Stimulated activated effector memory CD8-positive, alpha-beta T cell treated with anti-CD3 and anti-CD28 coated beads, Interleukin-12 subunit alpha, Interleukin-12 subunit beta, amount 100 ng/mL, for 72 hours (primary cell): Measurements from ENCODE around the gene TPPP.

Experiments used
- ATAC-seq: fragments of 150-1000 bp; cut with Tn5 transposase; 2 replicates; pipeline ENCODE4 v1.10.0; 2021
- DNase-seq, 2 donors: peaks; one replicate each; pipeline ENCODE4 v3.0.0; 2021 to 2022; ENCODE audit warnings: low spot score in 2 of 2
- H3K27ac Mint-ChIP-seq: one replicate; pipeline ENCODE4 v1.8.0; 2022; ENCODE audit warnings: mild to moderate bottlenecking, mixed read lengths
- H3K36me3 Mint-ChIP-seq: one replicate; pipeline ENCODE4 v1.8.0; 2022; ENCODE audit warnings: mild to moderate bottlenecking, mixed read lengths
- H3K4me1 Mint-ChIP-seq: one replicate; pipeline ENCODE4 v1.8.0; 2022; ENCODE audit warnings: mixed read lengths
- H3K4me3 Mint-ChIP-seq: one replicate; pipeline ENCODE4 v1.8.0; 2022; ENCODE audit warnings: mild to moderate bottlenecking, mixed read lengths
- H3K9me3 Mint-ChIP-seq: one replicate; pipeline ENCODE4 v1.8.0; 2022; ENCODE audit warnings: mixed read lengths

The TPPP gene

DNA sequence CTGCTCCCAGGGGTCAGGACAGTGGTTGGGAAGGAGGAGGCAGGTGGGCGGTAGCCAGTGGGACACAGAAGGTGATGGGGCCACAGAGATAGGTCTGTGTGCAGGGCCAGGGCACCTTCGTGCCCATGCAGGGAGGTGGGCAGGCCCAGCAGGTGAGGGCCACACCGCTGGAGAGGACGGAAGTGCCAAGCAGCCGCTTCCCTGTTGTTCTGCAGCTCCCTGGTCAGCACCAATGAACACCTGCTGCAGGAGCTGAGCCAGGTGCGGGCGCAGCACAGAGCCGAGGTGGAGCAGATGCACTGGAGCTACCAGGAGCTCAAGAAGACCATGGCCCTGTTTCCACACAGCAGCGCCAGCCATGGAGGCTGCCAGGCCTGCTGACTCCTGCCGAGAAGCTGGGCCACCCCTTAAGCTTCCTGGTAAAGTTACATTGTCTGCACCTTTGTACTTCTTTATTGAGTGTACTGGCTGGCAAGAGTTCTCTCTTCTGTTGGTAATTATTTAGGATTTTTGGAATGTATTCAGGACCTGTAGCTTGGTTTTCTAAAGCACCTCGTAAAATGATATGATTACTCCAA is 40.3 kb downstream of the TPPP start:
- Mint-ChIP-seq H3K27ac (no peak overlapping the region), H3K4me3 (no peak overlapping the region), H3K36me3 (peaks cover 20% of the 10 kb centered on the region), H3K4me1 (no peaks in the 10 kb centered on the region), H3K9me3 (no peaks in the 10 kb centered on the region)
- no peak for ATAC-seq
- no peak for DNase-seq

DNA sequence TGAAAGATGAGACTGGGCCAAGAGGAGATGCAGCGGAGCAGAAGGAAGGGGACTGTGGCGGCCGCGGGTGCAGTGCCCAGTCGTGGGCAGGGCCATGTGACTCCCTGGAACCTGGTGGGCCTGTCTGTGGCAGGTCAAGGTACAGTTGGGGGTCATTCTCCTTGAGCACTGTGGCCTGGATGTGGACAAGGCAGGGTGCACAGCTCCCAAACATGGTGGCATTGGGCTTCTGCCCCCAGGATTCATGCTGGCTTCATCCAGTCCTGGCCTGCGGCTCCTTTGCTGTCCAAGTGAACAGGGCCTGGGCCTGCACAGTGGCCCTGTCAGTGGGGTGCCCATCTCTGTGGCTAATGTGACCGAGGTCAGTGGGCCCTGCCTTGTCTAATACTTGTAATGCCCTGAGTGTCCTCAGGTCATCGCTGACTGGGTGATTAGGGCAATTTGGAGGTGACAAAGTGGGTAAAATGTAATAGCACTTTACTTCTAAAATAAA is 41.1 kb downstream of the TPPP start:
- Mint-ChIP-seq H3K4me3 (no peak overlapping the region), H3K9me3 (no peaks in the 10 kb centered on the region), H3K4me1 (no peaks in the 10 kb centered on the region), H3K27ac (no peak overlapping the region), H3K36me3 (peaks cover 12% of the 10 kb centered on the region)
- ATAC-seq (no peak), DNase-seq (no peak)

GRCh38 chr5:651296-652022 is 41.7 kb downstream of the TPPP start:
- Mint-ChIP-seq H3K9me3 (no peaks in the 10 kb centered on the region), H3K4me1 (no peaks in the 10 kb centered on the region), H3K36me3 (peaks cover 7% of the 10 kb centered on the region), H3K4me3 (no peak overlapping the region), H3K27ac (no peak overlapping the region)
- ATAC-seq = no peak
- no peak for DNase-seq

- no peak overlapping the region for H3K4me3 Mint-ChIP-seq
- no peak for ATAC-seq
- H3K4me1 Mint-ChIP-seq = peaks cover 6% of the 10 kb centered on the region
- no peak for DNase-seq
- no peak overlapping the region for H3K27ac Mint-ChIP-seq
- peaks cover 19% of the 10 kb centered on the region for H3K36me3 Mint-ChIP-seq
- no peaks in the 10 kb centered on the region for H3K9me3 Mint-ChIP-seq
These were observed 45.4 kb downstream of the TPPP start for GRCh38 chr5:647727-648126.

DNA sequence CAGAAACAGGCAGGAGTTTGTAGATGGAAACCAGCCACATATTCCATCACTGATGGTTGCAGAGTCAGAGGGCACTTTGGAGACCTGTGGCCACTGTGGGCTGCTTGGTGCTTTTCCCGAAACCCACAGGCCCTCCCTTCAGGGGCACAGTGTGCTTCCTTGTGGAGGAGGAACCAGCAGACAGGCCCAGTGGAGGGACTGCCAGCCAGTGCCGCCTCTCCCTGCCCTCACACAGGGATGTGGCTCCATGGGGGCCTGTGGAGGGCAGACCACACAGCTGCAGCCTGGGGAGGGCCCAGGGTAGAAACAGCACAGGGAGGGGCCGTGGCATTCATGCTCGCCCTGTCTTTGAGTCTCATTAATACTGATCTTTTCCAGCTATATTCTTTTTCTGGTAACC is 45.8 kb downstream of the TPPP start:
- no peak overlapping the region for H3K4me3 Mint-ChIP-seq
- H3K9me3 Mint-ChIP-seq = no peaks in the 10 kb centered on the region
- H3K4me1 Mint-ChIP-seq = peaks cover 6% of the 10 kb centered on the region
- H3K27ac Mint-ChIP-seq = no peak overlapping the region
- ATAC-seq = no peak
- H3K36me3 Mint-ChIP-seq = peaks cover 19% of the 10 kb centered on the region
- no peak for DNase-seq

GRCh38 chr5:646396-647201 is 46.6 kb downstream of the TPPP start:
- ATAC-seq = no peak
- no peak overlapping the region for H3K4me3 Mint-ChIP-seq
- no peak overlapping the region for H3K27ac Mint-ChIP-seq
- H3K4me1 Mint-ChIP-seq = peaks cover 6% of the 10 kb centered on the region
- H3K36me3 Mint-ChIP-seq = peaks cover 19% of the 10 kb centered on the region
- no peak for DNase-seq
- no peaks in the 10 kb centered on the region for H3K9me3 Mint-ChIP-seq

DNA sequence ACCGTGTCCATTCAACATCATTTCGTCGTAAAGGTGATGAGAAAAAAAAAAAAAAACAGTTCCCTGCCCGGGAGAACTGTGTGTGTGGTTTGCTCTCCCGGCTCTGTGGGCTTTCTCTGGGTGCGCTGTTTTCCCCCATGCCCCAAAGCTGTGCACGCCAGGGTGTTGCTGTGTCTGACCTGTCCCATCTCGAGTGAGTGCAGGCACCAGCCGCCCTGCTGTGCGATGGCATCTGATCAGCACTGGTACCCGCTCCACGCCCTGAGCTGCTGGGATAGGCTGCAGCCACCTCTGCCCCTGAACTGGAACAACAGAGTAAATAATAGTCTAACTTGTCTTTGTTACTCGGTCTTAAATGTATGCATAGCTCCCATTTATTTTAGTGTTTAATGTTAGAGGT is 47.7 kb downstream of the TPPP start:
- no peaks in the 10 kb centered on the region for H3K9me3 Mint-ChIP-seq
- H3K36me3 Mint-ChIP-seq = peaks cover 30% of the 10 kb centered on the region
- ATAC-seq (no peak), DNase-seq (no peak)
- no peak overlapping the region for H3K4me3 Mint-ChIP-seq
- peaks cover 6% of the 10 kb centered on the region for H3K4me1 Mint-ChIP-seq
- no peak overlapping the region for H3K27ac Mint-ChIP-seq

- no peaks in the 10 kb centered on the region for H3K9me3 Mint-ChIP-seq
- DNase-seq = no peak
- no peak overlapping the region for H3K4me3 Mint-ChIP-seq
- ATAC-seq = no peak
- H3K27ac Mint-ChIP-seq = no peak overlapping the region
- peaks cover 6% of the 10 kb centered on the region for H3K4me1 Mint-ChIP-seq
- peaks cover 35% of the 10 kb centered on the region for H3K36me3 Mint-ChIP-seq
These were observed 48.2 kb downstream of the TPPP start for GRCh38 chr5:644971-645370.

DNA sequence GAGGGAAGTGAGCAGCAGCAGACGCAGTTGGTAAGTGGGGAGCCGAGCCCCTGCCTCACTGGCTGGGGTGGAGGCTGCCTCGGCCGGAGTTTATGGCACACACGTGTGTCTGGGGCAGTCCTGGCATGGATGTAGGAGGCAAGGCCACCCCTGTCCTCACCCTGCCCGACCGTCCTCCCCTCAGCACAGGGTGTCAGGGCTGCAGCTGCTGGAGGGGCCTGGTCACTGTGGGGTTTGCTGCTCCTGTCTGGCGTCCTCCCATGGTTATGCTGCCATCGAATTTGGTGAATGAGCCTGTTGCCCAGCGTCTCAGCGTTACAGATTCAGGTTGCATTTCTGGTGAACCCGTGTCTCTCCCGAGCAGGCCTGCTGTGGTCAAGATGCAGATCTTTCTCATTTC is 48.6 kb downstream of the TPPP start:
- Mint-ChIP-seq H3K4me3 (no peak overlapping the region), H3K27ac (no peak overlapping the region), H3K9me3 (no peaks in the 10 kb centered on the region), H3K4me1 (peaks cover 6% of the 10 kb centered on the region), H3K36me3 (peaks cover 36% of the 10 kb centered on the region)
- ATAC-seq (no peak), DNase-seq (no peak)

DNA sequence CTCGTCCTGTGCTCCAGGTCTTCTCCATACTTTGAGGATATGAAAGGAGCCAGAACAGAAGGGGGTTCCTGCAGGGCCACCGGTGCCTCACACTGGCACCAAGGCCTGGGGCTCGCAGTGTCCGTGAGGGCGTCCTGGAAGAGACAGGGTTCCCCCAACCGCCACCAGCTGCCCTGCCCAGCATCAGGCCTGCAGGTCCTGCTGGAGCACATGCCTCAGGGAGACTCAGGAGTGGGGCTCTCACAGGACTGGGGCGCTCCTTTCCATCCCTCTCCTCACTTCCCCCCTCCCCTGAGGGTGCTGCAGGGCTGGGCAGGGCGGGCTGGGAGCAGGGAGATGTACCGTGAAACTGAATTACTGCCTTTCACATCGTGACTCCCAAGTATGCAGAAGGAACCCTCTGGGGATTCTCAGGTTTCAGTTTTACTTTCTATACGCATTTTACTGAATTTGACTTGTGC is 49.3 kb downstream of the TPPP start:
- H3K4me3 Mint-ChIP-seq = no peak overlapping the region
- peaks cover 6% of the 10 kb centered on the region for H3K4me1 Mint-ChIP-seq
- no peak overlapping the region for H3K27ac Mint-ChIP-seq
- H3K36me3 Mint-ChIP-seq = peaks cover 41% of the 10 kb centered on the region
- DNase-seq (no peak), ATAC-seq (no peak)
- H3K9me3 Mint-ChIP-seq = no peaks in the 10 kb centered on the region

GRCh38 chr5:643351-643801 is 49.8 kb downstream of the TPPP start:
- Mint-ChIP-seq H3K4me1 (peaks cover 6% of the 10 kb centered on the region), H3K36me3 (peaks cover 46% of the 10 kb centered on the region), H3K9me3 (no peaks in the 10 kb centered on the region), H3K4me3 (no peak overlapping the region), H3K27ac (no peak overlapping the region)
- ATAC-seq (no peak), DNase-seq (no peak)

- peaks cover 55% of the 10 kb centered on the region for H3K36me3 Mint-ChIP-seq
- peaks cover 6% of the 10 kb centered on the region for H3K4me1 Mint-ChIP-seq
- no peak overlapping the region for H3K27ac Mint-ChIP-seq
- H3K9me3 Mint-ChIP-seq = no peaks in the 10 kb centered on the region
- no peak overlapping the region for H3K4me3 Mint-ChIP-seq
- DNase-seq = no peak
- ATAC-seq = no peak
These were observed 50.7 kb downstream of the TPPP start for GRCh38 chr5:642481-642880.

DNA sequence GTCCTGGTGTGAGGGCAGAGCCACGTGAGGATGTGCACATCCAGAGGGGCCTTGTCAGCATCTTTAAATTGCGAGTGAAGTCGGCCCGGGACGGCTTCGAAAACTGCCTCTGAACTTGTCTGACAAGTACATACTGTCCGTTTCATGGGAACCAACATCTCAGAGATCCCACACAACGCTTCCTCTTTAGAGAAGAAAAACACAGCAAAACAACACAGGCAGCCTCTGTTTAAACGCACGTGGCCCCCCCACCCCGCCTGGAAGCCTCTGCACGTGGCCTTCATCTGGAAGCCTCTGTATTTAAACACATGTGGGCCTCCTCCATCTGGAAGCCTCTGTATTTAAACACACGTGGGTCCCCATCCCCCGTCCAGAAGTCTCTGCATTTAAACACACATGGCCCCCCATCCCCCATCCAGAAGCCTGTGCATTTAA is 51.8 kb downstream of the TPPP start:
- no peak overlapping the region for H3K4me3 Mint-ChIP-seq
- DNase-seq (no peak), ATAC-seq (no peak)
- H3K4me1 Mint-ChIP-seq = peaks cover 6% of the 10 kb centered on the region
- H3K27ac Mint-ChIP-seq = no peak overlapping the region
- H3K36me3 Mint-ChIP-seq = peaks cover 64% of the 10 kb centered on the region
- no peaks in the 10 kb centered on the region for H3K9me3 Mint-ChIP-seq

DNA sequence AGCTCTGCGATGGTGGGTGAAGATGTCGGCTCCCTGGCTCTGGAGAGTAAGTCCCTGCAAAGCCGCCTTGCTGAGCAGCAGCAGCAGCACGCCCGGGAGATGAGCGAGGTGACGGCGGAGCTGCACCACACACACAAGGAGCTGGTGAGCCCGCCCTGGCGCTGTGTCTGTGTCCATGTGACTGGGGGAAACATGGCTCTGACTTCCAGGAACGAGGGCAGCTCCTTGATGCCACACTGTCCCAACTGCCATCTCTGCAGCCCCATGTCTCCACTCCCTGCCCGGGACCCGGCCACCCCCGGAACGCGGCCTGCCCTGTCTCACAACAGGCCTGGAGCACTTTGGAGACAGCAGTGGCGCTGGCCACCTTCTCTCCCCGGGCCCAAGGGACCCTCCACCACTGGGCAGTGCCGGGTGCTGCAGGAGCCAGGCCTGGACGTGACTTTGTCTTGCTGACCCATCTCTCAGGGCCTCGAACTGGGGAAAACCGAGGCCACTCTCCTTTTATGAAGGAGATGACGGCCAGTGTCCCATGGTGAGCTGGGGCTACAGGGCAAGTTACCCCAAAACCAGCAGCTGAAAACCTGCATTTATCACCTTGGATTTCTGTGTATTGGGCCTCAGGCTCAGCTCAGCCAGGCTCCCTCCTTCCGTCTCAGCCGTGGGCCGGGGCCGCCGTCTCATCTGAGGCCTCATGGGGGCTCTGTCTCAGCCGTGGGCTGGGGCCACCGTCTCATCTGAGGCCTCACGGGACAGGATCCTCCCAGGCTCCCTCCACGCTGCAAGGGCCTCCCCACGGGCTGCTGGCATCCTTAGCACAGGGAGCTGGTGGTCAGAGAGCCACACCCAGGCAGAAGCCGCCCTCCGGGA is 52.5 kb downstream of the TPPP start:
- ATAC-seq = no peak
- Mint-ChIP-seq H3K4me3 (no peak overlapping the region), H3K27ac (no peak overlapping the region), H3K36me3 (peaks cover 63% of the 10 kb centered on the region), H3K4me1 (no peaks in the 10 kb centered on the region), H3K9me3 (no peaks in the 10 kb centered on the region)
- no peak for DNase-seq
